B cell (primary cell): ENCODE results near the gene SLC35F2. TPM values are rescaled to one million over a fixed set of nuclear protein-coding genes. Genes with fewer than 3 reads are reported as not detected.
"Not testable (repeated sequence)": the region's sequence is repeated elsewhere in the genome, so short reads cannot be mapped to it uniquely, and the experiment has no call there.

Source experiments
- ATAC-seq: fragments of 200-7000 bp; cut with Tn5 transposase; one replicate; pipeline ENCODE4 v1.10.0; 2021; ENCODE audit warnings: low read depth, mild to moderate bottlenecking, moderate number of reproducible peaks, moderate library complexity
- CTCF ChIA-PET: fragments of 350-600 bp; sonication (Branson Sonifier 250); formaldehyde crosslinking; loops from one replicate; lab custom pipeline; 2021; ENCODE audit warnings: antibody characterized with exemption, inconsistent platforms; lab: Charles Lee
- POLR2A ChIA-PET: fragments of 350-600 bp; sonication (Branson Sonifier 250); formaldehyde crosslinking; loops from one replicate; lab custom pipeline; 2021; ENCODE audit warnings: antibody characterized with exemption; lab: Charles Lee
- DNase-seq: peaks from one replicate; pipeline ENCODE4 v3.0.0; 2013
- H2AFZ ChIP-seq: 2 replicates; pipeline ENCODE4 v1.6.1; 2012; ENCODE audit warnings: mild to moderate bottlenecking, low read depth, low read length; ENCODE audit not compliant: insufficient read depth, poor library complexity, severe bottlenecking
- H3K27ac ChIP-seq, 2 donors: 1 replicate in 1 of 2; 2 replicates in 1 of 2; pipeline ENCODE4 v1.5.1; 2012 to 2013; ENCODE audit warnings: low read length in 2 of 2, mild to moderate bottlenecking in 2 of 2, moderate library complexity in 1 of 2
- H3K27me3 ChIP-seq, 4 experiments: fragments of 200-600 bp in 1 of 4; sonication (generic) in 1 of 4; replicated peaks in 1 of 4; 1 replicate in 2 of 4; 2 replicates in 2 of 4; pipeline versions ENCODE4 v1.6.1 to v1.7.0; 2013 to 2016; ENCODE audit warnings: low read length in 3 of 4, mild to moderate bottlenecking in 2 of 4, mixed read lengths in 1 of 4, moderate library complexity in 1 of 4; ENCODE audit not compliant: insufficient read depth in 4 of 4, control insufficient read depth in 3 of 4; ENCODE audit errors: control extremely low read depth in 1 of 4
- H3K36me3 ChIP-seq, 2 experiments: replicated peaks in 1 of 2; 1 replicate in 1 of 2; 2 replicates in 1 of 2; pipeline versions ENCODE4 v1.6.1 to v1.7.1; 2013; ENCODE audit warnings: low read length in 1 of 2; ENCODE audit not compliant: insufficient read depth in 2 of 2, control insufficient read depth in 1 of 2; ENCODE audit errors: control extremely low read depth in 1 of 2, extremely low read depth in 1 of 2
- H3K4me1 ChIP-seq, 2 donors: fragments of 200-600 bp in 1 of 2; sonication (generic) in 1 of 2; 1 replicate in 1 of 2; 2 replicates in 1 of 2; pipeline versions ENCODE4 v1.5.1 to v1.6.1; 2013 to 2017; ENCODE audit warnings: low read length in 2 of 2; ENCODE audit not compliant: control insufficient read depth in 2 of 2, insufficient read depth in 2 of 2
- H3K4me2 ChIP-seq: replicated peaks from 2 replicates; pipeline ENCODE3; 2012; ENCODE audit warnings: mild to moderate bottlenecking, low read depth, low read length; ENCODE audit not compliant: poor library complexity, severe bottlenecking
- H3K4me3 ChIP-seq, 5 experiments: fragments of 200-600 bp in 1 of 5; sonication (generic) in 1 of 5; 1 replicate in 3 of 5; 2 replicates in 2 of 5; pipeline versions ENCODE4 v1.5.1 to v1.7.0; 2011 to 2016; ENCODE audit warnings: low read length in 4 of 5, mild to moderate bottlenecking in 4 of 5, low read depth in 2 of 5, control low read depth in 1 of 5, moderate library complexity in 1 of 5; ENCODE audit not compliant: insufficient read depth in 1 of 5; ENCODE audit errors: control extremely low read depth in 1 of 5, extremely low read depth in 1 of 5
- H3K79me2 ChIP-seq: fragments of 200-600 bp; sonication (generic); one replicate; pipeline ENCODE4 v1.6.0; 2016; ENCODE audit warnings: low read length; ENCODE audit not compliant: control insufficient read depth, insufficient read depth
- H3K9ac ChIP-seq: fragments of 200-600 bp; sonication (generic); 2 replicates; pipeline ENCODE4 v1.6.1; 2017; ENCODE audit warnings: mild to moderate bottlenecking, low read length, moderate library complexity
- H3K9me3 ChIP-seq, 3 donors: one replicate each; pipeline versions ENCODE4 v1.6.1 to v1.7.1; 2013; ENCODE audit warnings: low read length in 2 of 3; ENCODE audit not compliant: control insufficient read depth in 2 of 3, insufficient read depth in 1 of 3; ENCODE audit errors: control extremely low read depth in 1 of 3
- H4K20me1 ChIP-seq: 2 replicates; pipeline ENCODE4 v1.6.0; 2012; ENCODE audit warnings: mild to moderate bottlenecking, low read length; ENCODE audit not compliant: insufficient read depth, control insufficient read depth, poor library complexity, severe bottlenecking
- H3K27ac Mint-ChIP-seq: one replicate; pipeline ENCODE4 v1.8.0; 2021; ENCODE audit warnings: mixed read lengths
- H3K27me3 Mint-ChIP-seq: one replicate; pipeline ENCODE4 v1.8.0; 2021; ENCODE audit warnings: mixed read lengths
- H3K4me1 Mint-ChIP-seq: one replicate; pipeline ENCODE4 v1.8.0; 2021; ENCODE audit warnings: mixed read lengths
- H3K4me3 Mint-ChIP-seq: one replicate; pipeline ENCODE4 v1.8.0; 2021; ENCODE audit warnings: mixed read lengths
- H3K9me3 Mint-ChIP-seq: one replicate; pipeline ENCODE4 v1.8.0; 2022; ENCODE audit warnings: mixed read lengths; ENCODE audit not compliant: insufficient read depth
- EZH2 ChIP-seq: IDR thresholded peaks from 2 replicates; pipeline ENCODE4 v1.6.1; 2012; ENCODE audit warnings: borderline replicate concordance, low read depth, mild to moderate bottlenecking, moderate library complexity, low read length; ENCODE audit not compliant: insufficient read depth, poor library complexity, severe bottlenecking
- WGBS: methylation state at CpG from one replicate; pipeline ENCODE4 v1.1.5; 2013; ENCODE audit warnings: missing lambda C conversion rate; ENCODE audit not compliant: insufficient coverage; 5-methylcytosine and 5-hydroxymethylcytosine counted together
- intact Hi-C: fragments of 100-400 bp; cut with micrococcal nuclease; formaldehyde crosslinking; loops from one replicate; pipeline ENCODE4 v1.10.0; 2022
- polyA plus RNA-seq: library from polyadenylated mRNA; depleted of rRNA; stranded (reverse); fragments of >200 nt; gene quantifications from 2 replicates; pipeline ENCODE4 v1.2.3, GENCODE V29; 2012
- total RNA-seq, 2 donors: library from RNA; stranded (reverse); fragments of 120-200 nt in 1 of 2; gene quantifications; 1 replicate in 1 of 2; 2 replicates in 1 of 2; pipeline versions ENCODE4 v1.2.3 to v1.2.4, GENCODE V29; 2013 to 2022
- TF ChIP-seq, protein P1 (sequence below): fragments of 200-600 bp; IDR thresholded peaks from one replicate; pipeline ENCODE4 v1.8.0; 2022; ENCODE audit warnings: antibody characterized with exemption, mild to moderate bottlenecking

Gene SLC35F2
- total and polyA plus RNA-seq, 2 donors (not counting 1 experiment from before 2014, with no cell fraction given) = 10.9 TPM

DNA sequence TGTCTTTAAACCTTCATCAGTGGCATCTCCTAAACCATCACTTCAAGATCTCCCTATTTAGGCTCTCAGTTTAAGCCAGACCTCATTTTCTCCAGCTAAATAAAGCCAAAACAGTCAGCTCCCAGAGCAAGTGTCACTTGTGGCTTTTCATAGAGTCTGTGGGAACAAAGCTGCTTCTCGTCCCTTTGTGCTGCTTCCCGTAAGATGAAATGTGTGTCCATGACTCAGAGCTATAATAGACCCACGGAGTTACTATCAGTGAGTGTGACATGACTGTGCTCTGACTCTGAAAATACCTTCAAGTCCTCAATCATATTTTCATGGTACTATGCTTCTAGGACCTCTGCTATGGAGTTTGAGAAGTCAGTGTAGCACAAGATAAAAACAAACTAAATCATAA is 89.4 kb downstream of the SLC35F2 start:
- intact Hi-C loops = no loop called here
- H3K4me1 Mint-ChIP-seq = no peaks in the 10 kb centered on the region
- Histone ChIP-seq H3K4me2 (no peak overlapping the region), H3K9ac (no peak overlapping the region), H4K20me1 (no peaks in the 10 kb centered on the region), H3K4me1 (no peaks in the 10 kb centered on the region), H3K27ac (no peak overlapping the region), H3K4me3 (no peak overlapping the region), H3K27me3 (no peaks in the 10 kb centered on the region), H3K79me2 (no peaks in the 10 kb centered on the region), H2AFZ (no peak overlapping the region), H3K9me3 (no peaks in the 10 kb centered on the region), H3K36me3 (no peaks in the 10 kb centered on the region)
- DNase-seq (no peak), ATAC-seq (no peak)
- H3K27ac Mint-ChIP-seq = no peak overlapping the region
- H3K4me3 Mint-ChIP-seq = no peak overlapping the region
- no CpG with 5 or more reads among the region's 3 CpGs for WGBS
- TF ChIP-seq EZH2 = no peak
- TF ChIP-seq, protein P1, sequence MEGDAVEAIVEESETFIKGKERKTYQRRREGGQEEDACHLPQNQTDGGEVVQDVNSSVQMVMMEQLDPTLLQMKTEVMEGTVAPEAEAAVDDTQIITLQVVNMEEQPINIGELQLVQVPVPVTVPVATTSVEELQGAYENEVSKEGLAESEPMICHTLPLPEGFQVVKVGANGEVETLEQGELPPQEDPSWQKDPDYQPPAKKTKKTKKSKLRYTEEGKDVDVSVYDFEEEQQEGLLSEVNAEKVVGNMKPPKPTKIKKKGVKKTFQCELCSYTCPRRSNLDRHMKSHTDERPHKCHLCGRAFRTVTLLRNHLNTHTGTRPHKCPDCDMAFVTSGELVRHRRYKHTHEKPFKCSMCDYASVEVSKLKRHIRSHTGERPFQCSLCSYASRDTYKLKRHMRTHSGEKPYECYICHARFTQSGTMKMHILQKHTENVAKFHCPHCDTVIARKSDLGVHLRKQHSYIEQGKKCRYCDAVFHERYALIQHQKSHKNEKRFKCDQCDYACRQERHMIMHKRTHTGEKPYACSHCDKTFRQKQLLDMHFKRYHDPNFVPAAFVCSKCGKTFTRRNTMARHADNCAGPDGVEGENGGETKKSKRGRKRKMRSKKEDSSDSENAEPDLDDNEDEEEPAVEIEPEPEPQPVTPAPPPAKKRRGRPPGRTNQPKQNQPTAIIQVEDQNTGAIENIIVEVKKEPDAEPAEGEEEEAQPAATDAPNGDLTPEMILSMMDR = no peak
- H3K9me3 Mint-ChIP-seq = no peaks in the 10 kb centered on the region
- H3K27me3 Mint-ChIP-seq = peaks cover 30% of the 10 kb centered on the region
- ChIA-PET POLR2A (no interaction called here), CTCF (interaction anchor here (0.8 to 1.4 kb wide), 4 partner anchors 21 to 219 kb away, joined by 3 to 4 read pairs (median 3); no protein-coding TSS in a partner anchor)

DNA sequence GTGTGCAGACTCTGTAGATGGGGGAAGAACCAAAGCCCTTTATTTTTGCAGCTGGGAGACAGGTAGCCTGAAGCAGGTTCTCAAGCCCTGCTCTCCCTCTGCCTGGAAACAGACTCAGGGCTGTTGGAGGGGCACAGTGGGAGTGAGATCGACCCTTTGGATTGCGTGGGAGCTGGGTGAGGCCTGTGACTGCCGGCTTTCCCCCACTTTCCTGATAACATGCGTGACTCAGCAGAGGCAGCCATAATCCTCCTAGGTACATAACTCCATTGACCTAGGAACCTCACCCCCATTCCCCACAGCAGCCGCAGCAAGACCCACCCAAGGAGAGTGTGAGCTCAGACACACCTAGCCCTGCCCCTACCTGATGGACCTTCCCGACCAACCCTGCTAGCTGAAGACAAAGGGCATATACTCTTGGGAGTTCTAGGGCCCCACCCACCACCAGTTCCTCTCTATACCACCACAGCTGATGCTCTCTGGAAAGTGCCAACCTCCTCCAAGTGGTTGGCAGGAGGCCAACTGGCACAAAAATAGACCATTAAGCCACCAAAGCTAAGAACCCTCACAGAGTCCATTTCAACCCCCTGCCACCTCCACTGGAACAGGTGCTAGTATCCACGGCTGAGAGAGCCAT is 99.8 kb downstream of the SLC35F2 start:
- H3K9ac ChIP-seq, H4K20me1 ChIP-seq, POLR2A ChIA-PET, DNase-seq, intact Hi-C loops, H3K4me3 ChIP-seq, H3K9me3 Mint-ChIP-seq, H3K27me3 ChIP-seq, H3K9me3 ChIP-seq, H3K4me1 ChIP-seq, ATAC-seq, CTCF ChIA-PET, H3K27ac Mint-ChIP-seq, H3K4me3 Mint-ChIP-seq, H3K4me2 ChIP-seq, H3K36me3 ChIP-seq, H2AFZ ChIP-seq, H3K79me2 ChIP-seq, H3K4me1 Mint-ChIP-seq, H3K27ac ChIP-seq: not testable (repeated sequence)
- WGBS = 90% methylated on average over 4 of the region's 7 CpGs
- H3K27me3 Mint-ChIP-seq = peaks cover 46% of the 10 kb centered on the region
